ENCODE measurements around the gene HERC2. TPM values are rescaled to one million over a fixed set of nuclear protein-coding genes. Genes with fewer than 3 reads are reported as not detected.
"Not testable (repeated sequence)": the region's sequence is repeated elsewhere in the genome, so short reads cannot be mapped to it uniquely, and the experiment has no call there.

Gene HERC2
- total and polyA plus RNA-seq, 8 donors, result 7.9 to 437 (median 72.7) TPM

DNA sequence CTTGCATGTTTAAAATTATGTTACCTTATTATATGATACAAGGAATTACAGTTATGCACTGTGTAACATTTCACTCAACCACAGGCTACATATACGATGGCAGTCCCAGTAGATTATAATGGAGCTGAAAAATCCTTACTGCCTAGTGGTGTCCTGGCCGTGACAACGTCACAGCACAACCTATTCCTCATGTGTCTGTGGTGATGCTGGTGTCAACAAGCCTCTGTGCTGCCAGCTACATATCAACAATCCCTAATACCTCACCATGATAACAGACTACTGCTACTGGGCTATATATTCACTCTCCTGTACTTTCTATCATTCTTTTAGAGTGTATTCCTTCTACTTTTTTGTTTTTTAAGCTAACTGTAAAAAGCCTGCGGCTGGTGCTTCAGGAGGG lies 142.7 kb downstream of the HERC2 start:
- 93 to 96% (median 94%) methylated on average over 4 of the region's 4 CpGs for WGBS, 5 donors
- intact Hi-C loops (cut with DNase I; ENCODE audit: low total_unique reads), result no loop called here
- no peaks in the 10 kb centered on the region for H3K27me3 ChIP-seq
- no peak for DNase-seq
- TF ChIP-seq POLR2AphosphoS5 (IDR thresholded peaks at IDR 0.05) (no peak), EP300 (IDR thresholded peaks at IDR 0.05) (no peak), POLR2A (IDR thresholded peaks at IDR 0.05) (no peak)
- TF ChIP-seq, protein P1, sequence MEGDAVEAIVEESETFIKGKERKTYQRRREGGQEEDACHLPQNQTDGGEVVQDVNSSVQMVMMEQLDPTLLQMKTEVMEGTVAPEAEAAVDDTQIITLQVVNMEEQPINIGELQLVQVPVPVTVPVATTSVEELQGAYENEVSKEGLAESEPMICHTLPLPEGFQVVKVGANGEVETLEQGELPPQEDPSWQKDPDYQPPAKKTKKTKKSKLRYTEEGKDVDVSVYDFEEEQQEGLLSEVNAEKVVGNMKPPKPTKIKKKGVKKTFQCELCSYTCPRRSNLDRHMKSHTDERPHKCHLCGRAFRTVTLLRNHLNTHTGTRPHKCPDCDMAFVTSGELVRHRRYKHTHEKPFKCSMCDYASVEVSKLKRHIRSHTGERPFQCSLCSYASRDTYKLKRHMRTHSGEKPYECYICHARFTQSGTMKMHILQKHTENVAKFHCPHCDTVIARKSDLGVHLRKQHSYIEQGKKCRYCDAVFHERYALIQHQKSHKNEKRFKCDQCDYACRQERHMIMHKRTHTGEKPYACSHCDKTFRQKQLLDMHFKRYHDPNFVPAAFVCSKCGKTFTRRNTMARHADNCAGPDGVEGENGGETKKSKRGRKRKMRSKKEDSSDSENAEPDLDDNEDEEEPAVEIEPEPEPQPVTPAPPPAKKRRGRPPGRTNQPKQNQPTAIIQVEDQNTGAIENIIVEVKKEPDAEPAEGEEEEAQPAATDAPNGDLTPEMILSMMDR (IDR thresholded peaks at IDR 0.05), result no peak
- H3K36me3 ChIP-seq, result peaks cover 16 to 94% (median 84%) of the 10 kb centered on the region in 4 donors
- no peaks in the 10 kb centered on the region for H3K9me3 ChIP-seq
- H3K4me1 ChIP-seq, result no peaks in the 10 kb centered on the region
- no peak overlapping the region for H3K4me3 ChIP-seq
- H3K27ac ChIP-seq, result no peak overlapping the region

DNA sequence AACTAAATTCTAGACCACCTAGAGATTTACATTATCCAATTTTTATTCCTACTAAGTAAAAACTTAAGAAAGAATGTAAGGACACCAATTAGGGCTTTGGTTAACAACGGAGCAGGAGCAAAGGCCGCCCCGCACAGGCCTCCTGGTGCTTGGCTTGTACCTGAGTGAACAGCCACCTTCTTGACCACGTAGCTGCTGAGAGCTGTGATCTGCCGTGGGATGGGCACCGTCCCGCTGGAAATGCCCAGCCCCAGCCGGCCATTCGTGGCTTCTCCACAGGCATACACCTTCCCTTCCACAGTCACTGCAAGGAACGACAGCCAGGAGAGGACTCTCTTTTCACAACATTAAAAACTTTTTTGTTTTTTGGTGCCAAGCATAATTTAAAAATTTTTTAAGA lies 143.3 kb downstream of the HERC2 start:
- H3K9me3 ChIP-seq, result no peaks in the 10 kb centered on the region
- DNase-seq, result no peak
- peaks cover 16 to 96% (median 89%) of the 10 kb centered on the region in 4 donors for H3K36me3 ChIP-seq
- no peak overlapping the region for H3K27ac ChIP-seq
- H3K4me3 ChIP-seq, result no peak overlapping the region
- 91 to 97% (median 96%) methylated on average over 10 of the region's 10 CpGs for WGBS, 5 donors
- intact Hi-C loops (cut with DNase I; ENCODE audit: low total_unique reads), result no loop called here
- TF ChIP-seq, protein P1 (IDR thresholded peaks at IDR 0.05), result no peak
- no peak for TF ChIP-seq EP300 (IDR thresholded peaks at IDR 0.05)
- TF ChIP-seq POLR2AphosphoS5 (IDR thresholded peaks at IDR 0.05), result no peak
- TF ChIP-seq POLR2A (IDR thresholded peaks at IDR 0.05), result no peak
- no peaks in the 10 kb centered on the region for H3K4me1 ChIP-seq
- H3K27me3 ChIP-seq, result no peaks in the 10 kb centered on the region

GRCh38 chr15:28178290-28178689 lies 143.7 kb downstream of the HERC2 start:
- Histone ChIP-seq H3K27me3 (no peaks in the 10 kb centered on the region), H3K9me3 (no peaks in the 10 kb centered on the region), H3K36me3 (peaks cover 16 to 96% (median 91%) of the 10 kb centered on the region in 4 donors), H3K4me1 (no peaks in the 10 kb centered on the region), H3K4me3 (no peak overlapping the region), H3K27ac (no peak overlapping the region)
- WGBS, 5 donors, result 51 to 80% (median 71%) methylated on average over 2 to 3 of the region's 3 CpGs
- intact Hi-C loops (cut with DNase I; ENCODE audit: low total_unique reads), result no loop called here
- no peak for DNase-seq
- TF ChIP-seq, protein P1 (IDR thresholded peaks at IDR 0.05), result no peak
- no peak for TF ChIP-seq EP300 (IDR thresholded peaks at IDR 0.05)
- no peak for TF ChIP-seq POLR2A (IDR thresholded peaks at IDR 0.05)
- TF ChIP-seq POLR2AphosphoS5 (IDR thresholded peaks at IDR 0.05), result no peak

DNA sequence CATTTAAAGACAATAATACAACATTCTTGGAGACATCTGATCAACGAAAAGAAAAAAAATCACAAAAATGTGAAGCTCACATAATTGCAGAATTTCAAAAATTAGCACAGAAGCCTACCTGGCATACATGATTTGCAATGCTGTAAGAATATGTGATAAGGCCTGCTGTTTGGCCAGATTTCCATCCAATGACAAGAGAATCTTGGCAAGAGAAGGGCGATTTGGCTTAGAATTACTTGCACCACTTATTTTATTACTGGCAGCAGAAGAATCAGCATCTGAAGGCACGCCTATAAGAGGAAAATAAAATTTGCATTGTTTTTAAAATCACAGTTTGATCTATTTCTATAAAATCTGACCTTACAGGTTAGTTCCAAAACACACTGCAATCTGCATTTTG lies 152.6 kb downstream of the HERC2 start:
- intact Hi-C loops (cut with DNase I; ENCODE audit: low total_unique reads), result no loop called here
- no peak for TF ChIP-seq POLR2AphosphoS5 (IDR thresholded peaks at IDR 0.05)
- H3K36me3 ChIP-seq, result peaks cover 17 to 92% (median 87%) of the 10 kb centered on the region in 4 donors
- no peaks in the 10 kb centered on the region for H3K4me1 ChIP-seq
- WGBS, 5 donors, result 84 to 92% (median 90%) methylated on average over 3 of the region's 3 CpGs
- H3K4me3 ChIP-seq, result no peak overlapping the region
- H3K27me3 ChIP-seq, result no peaks in the 10 kb centered on the region
- no peaks in the 10 kb centered on the region for H3K9me3 ChIP-seq
- H3K27ac ChIP-seq, result no peak overlapping the region
- no peak for DNase-seq

DNA sequence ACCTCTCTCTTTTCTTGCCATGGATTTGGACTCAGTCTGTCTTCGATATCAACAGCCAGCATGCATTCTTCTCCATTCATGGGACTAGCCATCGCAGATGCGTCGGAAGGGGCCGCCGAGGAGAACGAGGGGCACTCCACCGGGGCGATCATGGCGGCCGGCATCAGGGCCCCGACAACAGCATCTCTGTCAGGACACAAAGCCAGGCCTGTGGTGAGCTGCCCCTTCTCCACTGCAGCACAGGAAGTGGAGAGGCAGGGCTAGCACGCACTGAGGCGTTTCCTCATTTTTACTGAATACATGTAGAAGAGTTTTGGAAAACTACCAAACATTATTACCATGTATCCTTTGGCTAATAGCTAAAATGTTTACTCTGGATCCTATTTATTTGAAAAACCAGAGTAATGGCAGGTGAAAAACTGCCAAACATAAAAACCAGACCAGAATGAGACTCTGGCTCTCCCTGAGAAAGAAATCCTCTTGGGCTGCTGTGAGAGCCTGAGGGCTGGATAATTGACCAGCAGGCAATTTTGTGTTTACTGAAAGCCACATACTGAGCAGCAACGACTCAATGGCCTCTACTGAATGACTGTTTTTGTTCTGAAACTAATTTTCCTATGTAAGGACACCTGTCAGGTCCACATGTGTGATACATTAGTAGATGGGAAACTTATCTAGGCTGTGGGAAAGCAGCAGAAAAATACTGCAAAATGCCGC lies 153.4 kb downstream of the HERC2 start:
- 82 to 94% (median 91%) methylated on average over 16 of the region's 16 CpGs for WGBS, 5 donors
- H3K9me3 ChIP-seq; H3K4me1 ChIP-seq; DNase-seq; intact Hi-C loops (cut with DNase I; ENCODE audit: low total_unique reads); H3K27ac ChIP-seq; H3K27me3 ChIP-seq; H3K4me3 ChIP-seq: not testable (repeated sequence)
- peaks cover 24 to 93% (median 87%) of the 10 kb centered on the region in 4 donors for H3K36me3 ChIP-seq

All from stomach (tissue), 9 donors.